NCI-H1694 treated with DMSO at 0.1 percent for 48 hours (cell line): ENCODE results near the gene SPOCK2.

Source experiments
- DNase-seq: peaks from one replicate; lab custom pipeline; 2025; lab: John Stamatoyannopoulos, UW

Gene SPOCK2

DNA sequence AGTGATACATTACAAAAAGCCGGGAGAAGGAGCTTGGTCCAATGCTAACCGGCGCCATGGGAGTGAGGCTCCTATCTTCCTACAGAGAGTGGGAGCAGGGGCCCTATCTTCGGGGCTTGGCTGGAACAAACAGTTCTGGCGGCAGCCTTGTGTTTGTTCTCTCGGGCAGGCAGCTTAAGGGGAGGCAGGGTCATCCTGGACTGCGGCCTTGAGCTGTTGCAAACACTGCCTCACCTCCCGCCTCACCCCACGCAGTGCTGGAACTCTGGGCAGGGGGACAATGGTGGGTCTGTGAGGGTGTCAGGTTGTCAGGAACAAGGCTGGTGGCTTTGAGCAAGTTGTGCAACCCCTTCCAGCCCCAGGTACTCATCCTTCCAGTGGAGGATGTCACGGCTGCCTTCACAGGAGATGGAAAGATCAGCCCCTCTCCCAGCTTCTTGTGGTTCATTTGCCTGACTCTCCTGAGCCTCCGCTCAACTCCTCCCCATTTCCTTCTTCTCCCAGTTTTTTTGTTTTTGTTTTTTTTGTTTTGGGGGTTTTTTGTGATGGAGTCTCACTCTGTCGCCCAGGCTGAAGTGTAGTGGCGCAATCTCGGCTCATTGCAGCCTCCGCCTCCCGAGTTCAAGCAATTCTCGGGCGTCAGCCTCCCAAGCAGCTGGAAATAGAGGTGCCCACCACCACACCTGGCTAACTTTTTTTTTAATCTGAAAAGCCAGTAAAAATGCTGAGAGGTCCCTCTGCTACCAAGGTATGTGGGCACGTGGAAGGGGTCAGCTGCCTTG lies 57.4 kb downstream of the SPOCK2 start:
- DNase-seq, result no peak

- no peak for DNase-seq
Observed at GRCh38 chr10:72029414-72029813, 58.9 kb downstream of the SPOCK2 start.

DNA sequence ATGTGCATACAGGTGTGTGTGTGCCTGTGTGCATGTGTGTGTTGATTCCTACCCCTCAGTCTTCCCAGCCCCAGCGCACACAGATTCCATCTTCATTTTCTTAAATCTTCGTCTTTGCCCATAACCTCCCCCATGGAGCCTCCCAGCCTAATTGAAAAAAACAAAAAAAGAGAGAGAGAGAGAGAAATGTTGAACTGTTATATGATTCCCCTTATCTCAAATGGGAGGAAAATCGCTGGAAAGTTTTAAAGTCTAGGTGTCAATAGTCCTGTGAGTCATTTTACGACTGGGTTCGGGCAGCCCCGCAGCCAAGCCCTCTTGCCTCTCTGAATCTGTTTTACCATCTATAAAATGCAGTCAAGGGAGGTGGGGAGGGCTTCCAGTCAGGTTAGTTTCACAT lies 60.9 kb downstream of the SPOCK2 start:
- DNase-seq, result no peak

GRCh38 chr10:72026278-72027111 lies 61.9 kb downstream of the SPOCK2 start:
- no peak for DNase-seq

DNA sequence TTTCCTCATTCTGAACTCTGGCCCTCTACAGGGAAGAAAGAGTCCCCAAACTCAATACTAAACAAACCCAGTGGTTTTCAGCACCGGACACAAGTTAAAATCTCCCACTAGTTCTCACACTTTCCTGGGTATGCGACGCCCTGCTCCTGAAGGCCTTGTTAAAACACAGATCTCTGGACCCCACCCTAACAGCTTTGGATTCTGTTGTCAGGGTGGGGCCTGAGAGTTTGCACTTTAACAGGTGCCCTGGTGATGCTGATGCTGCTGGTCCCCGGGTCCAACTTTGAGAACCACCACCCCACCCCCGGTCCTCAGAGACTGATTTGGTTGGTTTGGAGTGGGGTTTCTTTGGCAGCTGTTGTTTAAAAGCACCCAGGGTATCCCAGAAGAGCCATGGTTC lies 62.5 kb downstream of the SPOCK2 start:
- DNase-seq, result no peak

DNA sequence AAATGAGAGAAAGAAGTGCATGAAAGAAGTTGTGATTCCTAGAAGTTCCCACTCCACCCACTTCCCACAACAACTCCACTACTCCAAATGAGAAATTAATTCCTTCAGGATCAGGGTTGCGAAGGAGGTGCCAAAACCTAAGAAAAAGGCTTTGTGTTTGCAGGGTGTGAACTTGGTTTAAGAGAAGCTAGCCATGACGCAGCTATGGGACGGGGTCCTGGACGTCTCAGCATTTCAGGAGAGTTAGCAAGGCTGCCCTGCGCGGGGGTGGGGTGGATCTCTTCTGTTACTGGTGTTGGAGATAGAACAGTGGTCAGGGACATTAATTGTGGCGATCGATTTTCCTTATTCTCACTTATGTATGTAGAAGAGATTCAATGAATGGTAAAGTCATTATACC lies 63.0 kb downstream of the SPOCK2 start:
- no peak for DNase-seq

DNA sequence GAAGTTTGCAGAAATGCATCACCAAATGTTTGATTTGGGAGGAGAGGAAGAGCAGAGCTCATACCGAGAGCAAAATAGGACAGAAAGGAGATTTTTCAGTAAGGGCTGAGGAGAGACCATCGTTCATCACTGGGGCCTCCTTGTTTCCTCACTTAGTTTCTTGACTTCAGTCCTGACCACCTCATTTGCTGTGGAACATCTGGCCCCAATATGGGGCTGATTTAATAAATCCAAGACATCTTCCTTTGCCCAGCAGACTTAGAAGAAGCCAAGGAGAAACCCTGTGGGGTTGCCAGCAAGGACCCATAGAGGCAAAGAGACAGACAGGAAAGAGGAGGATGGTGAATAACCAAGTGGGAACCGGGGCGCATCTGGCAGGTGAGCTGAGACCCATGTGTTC lies 63.8 kb downstream of the SPOCK2 start:
- no peak for DNase-seq

DNA sequence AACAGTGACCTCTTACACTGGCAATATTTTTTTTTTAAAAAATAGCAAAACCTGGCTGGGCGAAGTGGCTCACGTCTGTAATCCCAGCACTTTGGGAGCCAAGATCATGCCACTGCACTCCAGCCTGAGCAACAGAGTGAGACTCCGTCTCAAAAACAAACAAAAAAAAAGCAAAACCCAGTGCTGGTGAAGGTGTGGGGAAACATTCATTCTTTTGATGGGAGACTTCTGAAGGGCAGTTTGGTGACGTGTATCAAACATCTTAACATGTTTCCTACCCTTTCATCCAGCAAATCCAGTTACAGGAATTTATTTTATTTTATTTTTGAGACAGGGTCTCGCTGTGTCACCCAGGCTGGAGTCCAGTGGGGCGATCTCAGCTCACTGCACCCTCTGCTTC lies 66.1 kb downstream of the SPOCK2 start:
- DNase-seq, result no peak

DNA sequence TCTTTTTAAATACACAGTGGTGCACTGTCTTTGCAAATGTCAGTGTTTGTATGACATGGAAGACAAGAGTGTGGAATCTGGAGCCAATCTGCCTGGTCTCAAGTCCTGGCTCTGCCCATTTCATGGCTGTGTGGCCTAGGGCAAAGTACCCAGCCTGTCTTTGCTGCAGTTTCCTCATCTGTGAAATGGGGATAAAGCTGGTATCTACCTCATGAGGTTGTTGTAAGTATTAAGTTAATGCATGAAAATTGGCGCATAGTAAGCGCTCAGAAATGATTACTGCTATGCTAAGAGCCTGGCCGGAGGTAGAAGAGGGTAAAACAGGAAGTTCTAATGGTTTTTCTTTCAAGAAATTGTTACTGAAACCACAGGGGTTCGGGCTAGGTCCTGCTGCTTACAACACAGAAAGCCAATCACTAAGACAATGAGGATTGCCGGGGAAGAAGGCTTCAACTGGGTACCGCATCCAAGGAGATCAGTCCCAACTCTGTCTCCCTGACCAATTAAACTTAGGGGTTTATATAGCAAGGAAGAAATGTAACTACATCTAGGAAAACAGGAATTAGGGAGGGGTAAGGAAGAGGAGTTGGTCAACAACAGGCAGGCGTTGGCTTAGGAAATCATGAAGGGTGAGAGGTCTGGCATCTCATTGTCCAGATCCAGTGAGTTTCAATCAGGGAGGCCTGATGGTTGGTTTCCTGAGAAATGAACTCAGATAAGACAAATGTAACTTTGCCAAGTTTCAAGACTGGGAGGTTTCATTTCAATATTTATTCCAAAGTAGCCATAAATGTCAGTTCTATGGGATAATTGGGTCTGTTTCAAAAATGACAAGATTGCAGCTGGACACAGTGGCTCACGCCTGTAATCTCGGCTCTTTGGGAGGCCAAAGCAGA lies 67.2 kb downstream of the SPOCK2 start:
- DNase-seq, result no peak

- DNase-seq, result no peak
Observed at GRCh38 chr10:72019085-72019876, 69.1 kb downstream of the SPOCK2 start.

DNA sequence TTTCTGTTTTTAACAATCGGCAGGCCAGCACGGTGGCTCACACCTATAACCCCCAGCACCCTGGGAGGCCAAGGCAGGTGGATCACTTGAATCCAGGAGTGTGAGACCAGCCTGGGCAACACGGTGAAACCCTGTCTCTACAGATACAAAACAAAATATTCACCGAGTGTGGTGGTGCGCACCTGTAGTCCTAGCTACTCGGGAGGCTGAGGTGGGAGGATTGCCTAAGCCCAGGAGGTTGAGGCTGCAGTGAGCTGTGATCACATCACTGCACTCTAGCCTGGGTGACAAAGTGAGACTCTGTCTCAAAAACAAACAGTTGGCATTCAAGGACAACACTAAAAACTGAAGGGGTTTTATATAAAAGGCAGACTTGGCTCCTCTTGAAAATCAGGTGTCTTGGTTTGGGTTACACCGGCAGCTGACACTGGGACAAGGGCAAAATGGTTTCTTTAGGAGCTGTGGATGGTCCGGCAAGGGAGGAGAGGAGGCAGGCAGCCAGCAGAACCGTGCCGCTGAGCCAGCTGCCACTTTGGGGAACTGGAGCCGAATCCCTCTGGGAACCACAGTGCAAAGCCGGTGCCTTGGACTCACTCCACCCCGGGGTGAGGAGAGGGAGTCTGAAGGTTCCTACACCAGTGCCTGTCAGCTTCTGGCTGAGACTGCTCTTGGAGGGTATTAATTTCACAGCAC lies 71.6 kb downstream of the SPOCK2 start:
- DNase-seq, result no peak

DNA sequence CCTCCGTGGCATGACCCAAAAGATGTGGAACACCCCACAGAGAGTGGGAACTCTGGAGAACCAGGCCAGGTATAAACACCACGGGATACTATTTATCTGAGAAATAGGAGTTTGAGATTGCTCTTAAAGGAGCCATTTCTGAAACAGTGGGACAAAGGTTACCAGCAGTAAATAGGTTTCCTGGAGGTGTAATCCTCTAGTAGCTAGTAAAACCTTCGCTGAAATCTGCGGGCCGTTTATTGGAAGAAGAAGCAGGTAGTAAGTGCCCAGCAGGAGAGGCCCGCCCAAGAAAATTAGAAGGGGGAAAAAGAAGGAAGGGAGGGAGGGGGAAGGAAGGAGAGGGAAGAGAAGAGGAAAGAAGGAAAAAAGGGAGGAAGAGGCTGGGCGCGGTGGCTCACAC lies 72.5 kb downstream of the SPOCK2 start:
- DNase-seq, result no peak

DNA sequence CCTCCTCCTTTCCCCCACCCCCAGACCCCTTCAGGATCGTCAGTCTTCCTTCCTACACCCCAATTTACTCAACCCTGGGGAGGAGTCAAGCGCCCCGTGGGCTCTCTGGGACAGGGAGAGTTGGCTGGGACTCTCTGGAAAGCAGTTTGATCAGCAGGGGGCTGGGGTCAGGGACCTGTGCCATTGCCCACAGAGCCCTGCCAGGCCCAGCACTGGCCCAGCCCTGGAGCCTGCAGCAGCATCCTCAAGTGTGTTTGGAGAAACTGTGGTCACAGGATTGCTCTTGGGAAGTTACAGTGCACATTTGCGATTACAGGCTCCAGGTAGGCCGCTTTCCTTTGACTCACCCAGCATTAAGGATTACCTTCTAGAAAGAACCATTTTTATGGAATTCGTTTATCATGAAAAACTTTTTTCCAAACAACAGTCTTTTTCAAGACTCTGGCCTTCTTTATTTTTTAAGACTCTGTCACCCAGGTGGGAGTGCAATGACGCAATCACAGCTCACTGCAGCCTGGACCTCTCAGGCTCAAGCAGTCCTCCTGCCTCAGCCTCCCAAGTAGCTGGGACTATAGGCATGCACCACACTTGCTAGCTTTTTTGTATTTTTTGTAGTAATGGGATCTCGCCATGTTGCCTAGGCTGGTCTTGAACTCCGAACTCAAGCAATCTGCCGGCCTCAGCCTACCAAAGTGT lies 73.4 kb downstream of the SPOCK2 start:
- no peak for DNase-seq

DNA sequence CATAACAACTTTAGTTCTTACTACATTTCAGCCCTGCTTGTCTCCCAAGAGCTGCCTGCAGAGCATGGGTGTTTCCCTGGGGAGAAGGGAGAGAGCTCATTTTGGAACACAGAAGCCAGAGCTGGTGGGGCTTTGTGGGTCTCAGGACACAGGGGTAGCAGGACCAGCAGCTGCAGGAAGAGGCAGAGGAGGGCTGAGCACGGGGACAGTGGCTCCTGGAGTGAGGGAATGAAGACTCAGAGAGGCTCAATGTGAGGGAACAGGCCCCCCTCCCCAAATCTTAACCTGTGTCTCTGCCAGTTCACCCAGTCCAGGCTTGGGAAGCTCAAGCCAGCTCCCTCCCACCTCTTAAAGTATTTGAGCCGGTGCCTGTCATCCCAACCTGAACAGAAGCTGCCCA lies 74.2 kb downstream of the SPOCK2 start:
- no peak for DNase-seq

DNA sequence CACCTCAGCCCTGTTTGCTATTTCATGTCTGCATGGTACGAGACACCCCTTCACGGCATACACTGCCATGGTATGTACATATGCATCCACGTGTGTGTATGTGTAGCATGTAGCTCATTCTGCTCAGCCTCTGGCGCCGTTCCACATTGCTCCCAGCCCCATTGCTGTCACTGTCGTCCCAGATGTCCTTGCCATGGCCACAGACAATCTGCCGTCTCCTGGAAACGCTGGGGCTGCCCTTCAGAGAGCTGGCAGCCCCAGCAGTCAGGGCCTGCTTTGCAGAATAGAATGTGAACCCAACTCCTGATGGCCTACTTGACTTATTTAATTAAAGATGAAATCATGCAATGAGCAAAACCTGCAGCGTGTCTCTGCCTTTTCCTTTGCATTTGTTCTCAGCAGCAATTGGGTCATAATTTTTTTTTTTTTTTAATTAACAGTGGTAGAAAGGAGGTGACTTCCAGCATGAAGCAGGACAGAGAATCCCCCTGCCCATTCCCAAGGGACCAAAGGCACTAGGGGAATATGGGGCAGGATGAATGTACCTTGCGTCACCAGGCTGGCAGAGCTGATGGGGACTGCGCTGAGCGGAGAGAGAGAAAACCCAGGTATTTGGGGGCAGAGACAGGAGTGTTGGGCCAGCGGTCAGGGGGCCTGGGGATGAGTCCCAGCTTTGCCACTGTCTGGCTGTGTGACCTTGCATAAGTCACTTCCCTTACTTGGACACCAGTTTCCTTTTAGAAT lies 75.0 kb downstream of the SPOCK2 start:
- DNase-seq, result peak; percentile 60

- DNase-seq, result no peak
Observed at GRCh38 chr10:72012796-72013195, 75.6 kb downstream of the SPOCK2 start.

GRCh38 chr10:72011976-72012512 lies 76.3 kb downstream of the SPOCK2 start:
- DNase-seq, result no peak

DNA sequence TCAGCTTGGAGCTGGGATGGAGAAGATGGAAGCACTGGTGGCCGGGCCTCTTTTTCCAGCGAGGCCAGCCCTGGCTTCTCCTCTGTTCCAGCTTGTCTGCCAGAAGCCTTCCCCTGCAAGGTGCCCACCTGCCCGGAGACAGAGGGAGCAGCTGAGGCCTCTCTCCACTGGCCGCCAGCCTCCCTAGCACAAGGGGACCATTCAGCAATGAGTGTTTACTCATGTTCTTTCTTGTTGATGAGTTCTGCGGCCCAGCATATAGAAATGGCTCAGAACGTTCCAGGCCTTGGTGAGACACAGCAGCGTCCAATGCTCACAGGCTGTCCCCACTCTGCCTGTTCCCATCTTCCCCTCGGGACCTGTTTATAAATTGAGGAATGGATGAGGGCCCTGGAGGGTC lies 76.9 kb downstream of the SPOCK2 start:
- DNase-seq, result no peak

GRCh38 chr10:72011016-72011415 lies 77.3 kb downstream of the SPOCK2 start:
- DNase-seq, result no peak
